ENCODE results near the gene FUT2. TPM values are rescaled to one million over a fixed set of nuclear protein-coding genes. Genes with fewer than 3 reads are reported as not detected.

FUT2 gene
- total RNA-seq, 3 donors from 2014 or later, result 44.7 to 137 (median 116) TPM

GRCh38 chr19:48660852-48661710 is 34.7 kb upstream of the FUT2 start:
- TF ChIP-seq CTCF (IDR thresholded peaks at IDR 0.05), result no peak
- peak; percentile 78 for ATAC-seq
- no peaks in the 10 kb centered on the region for H3K9me3 ChIP-seq
- intact Hi-C loops (cut with DNase I, micrococcal nuclease), result no loop called here
- no peaks in the 10 kb centered on the region for H3K36me3 ChIP-seq (ENCODE audit: low read depth)
- no peak overlapping the region for H3K4me3 ChIP-seq
- no peaks in the 10 kb centered on the region for H3K4me1 ChIP-seq (ENCODE audit: low read depth)
- DNase-seq, result peak; percentile 81 to 88 (median 87)

- DNase-seq (no peak), ATAC-seq (no peak)
- TF ChIP-seq CTCF (IDR thresholded peaks at IDR 0.05), result no peak
- intact Hi-C loops (cut with DNase I, micrococcal nuclease), result no loop called here
- no peak overlapping the region for H3K4me3 ChIP-seq
- no peaks in the 10 kb centered on the region for H3K9me3 ChIP-seq
- H3K4me1 ChIP-seq (ENCODE audit: low read depth), result no peaks in the 10 kb centered on the region
- H3K36me3 ChIP-seq (ENCODE audit: low read depth), result no peaks in the 10 kb centered on the region
Measured at GRCh38 chr19:48661711-48662090, 34.1 kb upstream of the FUT2 start.

- intact Hi-C loops (cut with DNase I, micrococcal nuclease), result no loop called here
- Histone ChIP-seq H3K9me3 (no peaks in the 10 kb centered on the region), H3K36me3 (ENCODE audit: low read depth) (no peaks in the 10 kb centered on the region), H3K4me3 (no peak overlapping the region), H3K4me1 (ENCODE audit: low read depth) (no peaks in the 10 kb centered on the region)
- ATAC-seq, result no peak
- DNase-seq, result no peak
- no peak for TF ChIP-seq CTCF (IDR thresholded peaks at IDR 0.05)
Measured at GRCh38 chr19:48663667-48664066, 32.1 kb upstream of the FUT2 start.

GRCh38 chr19:48664476-48664875 is 31.3 kb upstream of the FUT2 start:
- TF ChIP-seq CTCF (IDR thresholded peaks at IDR 0.05), result no peak

GRCh38 chr19:48665786-48666185 is 30.0 kb upstream of the FUT2 start:
- no peak for ATAC-seq
- Histone ChIP-seq H3K4me1 (ENCODE audit: low read depth) (no peaks in the 10 kb centered on the region), H3K4me3 (no peak overlapping the region), H3K9me3 (no peaks in the 10 kb centered on the region), H3K36me3 (ENCODE audit: low read depth) (no peaks in the 10 kb centered on the region)
- no peak for TF ChIP-seq CTCF (IDR thresholded peaks at IDR 0.05)
- intact Hi-C loops (cut with DNase I, micrococcal nuclease), result no loop called here
- no peak for DNase-seq

More at GRCh38 chr19:48664476-48664875, 31.3 kb upstream of the FUT2 start:
- no peak overlapping the region for H3K4me3 ChIP-seq
- no peaks in the 10 kb centered on the region for H3K4me1 ChIP-seq (ENCODE audit: low read depth)
- intact Hi-C loops (cut with DNase I, micrococcal nuclease), result no loop called here
- H3K36me3 ChIP-seq (ENCODE audit: low read depth), result no peaks in the 10 kb centered on the region
- DNase-seq, result no peak
- ATAC-seq, result no peak
- no peaks in the 10 kb centered on the region for H3K9me3 ChIP-seq

Data from mucosa of descending colon (tissue), 3 donors.